ENCODE results near the gene C1orf94. TPM values are rescaled to one million over a fixed set of nuclear protein-coding genes. Genes with fewer than 3 reads are reported as not detected.

The C1orf94 gene
- total RNA-seq, 2 experiments from 2014 or later = not detected

- ChIA-PET CTCF (no interaction called here), POLR2A (no interaction called here)
These were observed 60.6 kb downstream of the C1orf94 start for GRCh38 chr1:34237151-34237815.

DNA sequence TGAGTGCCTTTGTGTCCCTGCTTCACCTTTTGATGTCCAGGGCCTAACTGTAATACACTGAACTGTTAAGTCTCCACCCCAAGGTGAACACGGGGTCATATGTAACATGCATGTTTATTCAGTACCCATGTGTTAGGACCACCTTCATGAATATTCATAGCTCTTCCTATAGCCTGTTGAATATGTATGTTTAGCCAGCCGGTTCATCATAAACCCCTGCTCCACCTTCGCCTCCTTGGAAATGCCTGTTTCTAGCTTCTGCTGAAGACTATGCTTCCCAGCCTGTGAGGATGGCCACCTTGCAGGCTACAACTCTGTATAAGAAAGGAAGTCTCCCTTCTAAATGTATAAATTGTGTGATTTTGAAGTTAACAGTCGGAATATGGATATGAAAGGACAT lies 69.3 kb downstream of the C1orf94 start:
- POLR2A ChIA-PET = no interaction called here
- CTCF ChIA-PET = no interaction called here

- CTCF ChIA-PET = no interaction called here
- POLR2A ChIA-PET = no interaction called here
These were observed 73.6 kb downstream of the C1orf94 start for GRCh38 chr1:34250342-34250741.

GRCh38 chr1:34262023-34262853 lies 85.5 kb downstream of the C1orf94 start:
- ChIA-PET POLR2A (no interaction called here), CTCF (no interaction called here)

DNA sequence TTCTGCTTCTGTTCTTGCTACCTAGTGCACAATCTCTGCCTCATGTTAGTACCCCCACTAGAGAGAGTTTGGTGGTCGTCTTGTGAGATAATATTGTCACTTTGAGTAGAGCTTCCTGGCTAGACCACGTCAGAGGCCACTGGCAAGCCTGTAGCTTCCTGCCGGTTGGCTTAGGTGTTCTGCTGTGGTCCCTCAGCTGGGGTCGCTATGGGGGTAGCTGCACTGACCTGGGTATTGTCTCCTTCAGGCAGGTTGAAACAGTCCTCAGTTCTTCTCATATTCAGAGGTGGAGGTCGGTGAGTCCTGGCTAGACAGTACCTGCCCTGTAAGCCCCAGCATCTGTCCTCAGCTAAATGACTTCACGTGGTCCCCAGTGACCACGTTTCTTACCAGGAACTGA lies 86.2 kb downstream of the C1orf94 start:
- ChIA-PET POLR2A (no interaction called here), CTCF (no interaction called here)

- POLR2A ChIA-PET = no interaction called here
- CTCF ChIA-PET = no interaction called here
These were observed 86.7 kb downstream of the C1orf94 start for GRCh38 chr1:34263406-34263805.

GRCh38 chr1:34265396-34265795 lies 88.7 kb downstream of the C1orf94 start:
- ChIA-PET CTCF (no interaction called here), POLR2A (no interaction called here)

DNA sequence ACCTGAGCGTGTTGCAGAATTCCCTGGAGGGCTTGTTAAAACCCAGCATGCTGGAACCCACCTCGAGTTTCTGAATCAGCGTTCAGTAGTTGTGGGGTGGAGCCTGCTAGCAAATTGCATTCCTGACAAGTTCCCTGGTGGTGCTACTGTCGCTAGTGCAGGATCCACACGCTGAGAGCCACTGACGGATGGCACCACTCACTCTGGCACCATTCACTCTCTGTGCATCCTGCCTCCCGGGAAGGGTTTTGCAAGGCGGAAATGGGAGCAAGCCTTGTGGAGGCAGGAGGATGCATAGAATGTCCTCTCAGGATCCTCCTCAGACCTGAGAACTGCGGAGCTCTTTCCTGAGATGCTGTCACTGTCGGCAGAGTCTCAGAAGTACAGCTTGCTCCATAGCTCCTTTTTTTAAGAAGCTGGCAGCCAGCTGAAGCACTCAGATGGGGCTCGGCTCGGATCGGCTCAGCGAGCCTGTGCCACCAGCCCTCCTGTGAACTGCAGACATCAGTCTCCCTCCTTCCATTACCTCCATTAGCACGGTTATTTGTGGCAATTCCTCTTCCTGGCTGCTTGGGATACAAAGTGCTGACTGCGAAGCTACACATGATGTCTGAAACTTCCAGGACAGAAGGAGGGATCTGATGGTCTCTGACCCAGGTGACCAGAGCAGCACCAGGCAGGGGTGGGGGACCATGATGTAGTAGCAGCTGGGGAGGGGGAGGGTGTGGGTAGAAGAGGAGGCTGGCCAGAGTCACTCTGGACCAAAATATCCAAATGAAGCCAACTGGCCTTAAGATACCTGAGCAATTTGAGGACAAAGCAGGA lies 89.6 kb downstream of the C1orf94 start:
- CTCF ChIA-PET = no interaction called here

GRCh38 chr1:34267326-34267725 lies 90.6 kb downstream of the C1orf94 start:
- ChIA-PET POLR2A (no interaction called here), CTCF (no interaction called here)

More for the DNA sequence above, 89.6 kb downstream of the C1orf94 start:
- POLR2A ChIA-PET = no interaction called here

DNA sequence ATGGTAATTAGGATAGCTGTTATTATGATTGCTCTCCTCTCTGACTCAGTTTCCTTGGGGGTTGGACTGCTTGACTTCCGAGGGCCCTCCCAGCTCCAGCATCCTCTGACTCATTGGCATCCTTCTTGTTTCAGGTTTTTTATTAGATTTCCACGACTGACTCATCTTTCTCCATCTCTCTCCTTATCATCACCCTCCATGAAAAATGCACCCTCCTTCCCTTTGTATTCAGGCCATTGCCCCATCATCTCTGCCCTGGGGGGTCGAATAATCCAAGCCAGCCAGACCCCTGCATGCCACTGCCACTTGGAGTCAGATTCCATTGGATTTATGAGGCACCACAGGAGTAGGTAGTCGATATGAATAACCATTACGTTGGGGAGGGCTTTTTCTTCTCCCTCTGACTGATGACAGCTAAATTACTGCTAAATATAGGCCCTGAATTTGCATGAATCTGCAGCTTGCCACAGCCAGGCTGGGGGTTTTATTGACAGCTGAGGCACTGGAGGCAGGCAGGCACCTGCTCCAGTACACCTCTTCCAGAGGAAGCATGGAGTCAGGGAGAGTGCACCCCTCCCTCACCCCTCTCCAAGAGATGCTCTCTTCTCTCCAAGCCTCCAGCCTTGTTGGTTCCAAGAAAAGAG lies 91.7 kb downstream of the C1orf94 start:
- POLR2A ChIA-PET = no interaction called here
- CTCF ChIA-PET = no interaction called here

Other genes starting within 250 kb of the C1orf94 start
- gene CSMD2, start 11.7 kb upstream of the C1orf94 start, total RNA-seq = not detected